ENCODE measurements around the gene SEMA3D.

SEMA3D gene

DNA sequence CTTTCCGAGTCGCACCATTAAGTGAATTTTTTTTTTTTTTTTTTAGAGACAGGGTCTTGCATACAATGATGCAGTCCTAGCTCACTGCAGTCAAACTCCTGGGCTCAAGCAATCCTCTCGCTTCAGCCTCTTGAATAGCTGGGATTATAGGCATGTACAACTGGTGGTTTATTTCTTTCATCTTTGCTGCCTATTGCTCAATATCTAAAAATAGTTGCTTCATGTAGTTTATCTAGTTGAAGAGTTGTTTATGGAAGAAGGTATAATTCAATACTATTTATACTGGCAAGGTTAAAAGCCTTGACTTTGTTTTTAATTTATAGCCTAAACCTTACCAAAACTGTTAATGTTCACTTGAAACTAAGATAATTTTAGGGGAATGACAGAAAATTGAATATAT is 66.9 kb downstream of the SEMA3D start:
- DNase-seq: no peak

DNA sequence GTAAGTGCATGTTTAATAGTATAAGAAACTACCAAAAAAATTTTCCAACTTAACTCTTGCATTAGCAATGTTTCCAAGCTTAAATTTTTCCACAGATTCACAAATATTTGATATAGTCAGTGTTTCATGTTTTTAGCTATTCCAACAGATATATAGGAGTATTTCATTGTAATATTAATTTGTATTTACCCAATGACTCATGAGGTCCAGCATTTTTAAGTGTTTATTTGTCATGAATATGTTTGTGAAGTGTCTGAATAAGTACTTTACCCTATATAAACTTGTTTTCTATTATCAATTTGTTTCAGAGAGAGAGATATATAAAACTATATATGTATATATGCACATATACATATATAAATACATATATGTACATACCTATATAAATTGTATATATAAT is 71.0 kb downstream of the SEMA3D start:
- no peak for DNase-seq

DNA sequence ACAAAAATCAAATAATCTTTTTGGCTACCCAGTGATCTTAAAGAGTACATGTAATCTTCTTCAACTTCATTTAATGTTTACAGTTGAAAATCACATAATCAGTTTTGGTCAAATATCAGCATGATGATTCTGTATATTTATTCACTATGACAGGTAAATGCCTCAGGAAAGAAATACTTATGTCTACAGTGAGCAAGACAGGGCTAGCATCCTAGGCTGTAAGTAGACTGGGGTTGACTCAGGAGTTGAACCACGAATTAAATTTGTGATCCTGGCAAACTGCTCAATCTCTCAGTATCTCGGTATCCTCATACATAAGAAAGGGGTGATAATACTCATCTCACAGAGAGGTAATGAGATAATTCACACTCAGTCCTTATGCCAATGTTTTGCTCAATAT is 71.8 kb downstream of the SEMA3D start:
- DNase-seq: no peak

DNA sequence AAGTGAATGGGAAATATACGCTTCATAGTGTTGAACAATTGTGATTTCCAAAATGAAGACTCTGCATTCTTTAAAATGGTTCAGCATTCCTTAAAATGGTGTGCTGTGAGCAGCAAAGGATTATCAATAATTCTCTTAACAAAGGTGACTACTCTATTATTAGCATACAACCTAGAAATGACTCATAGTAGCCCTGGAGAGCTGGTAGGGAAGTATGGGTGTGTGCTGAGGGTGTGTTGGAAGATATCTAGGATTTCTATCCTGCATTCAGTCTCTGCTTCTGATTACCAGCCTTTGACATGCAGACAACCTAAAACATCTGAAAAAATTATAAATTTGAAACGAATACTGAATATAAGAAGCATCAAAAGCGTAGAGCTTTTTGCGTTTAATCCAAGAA is 72.5 kb downstream of the SEMA3D start:
- no peak for DNase-seq

- no peak for DNase-seq
Observed at GRCh38 chr7:85111761-85112160, 75.1 kb downstream of the SEMA3D start.

DNA sequence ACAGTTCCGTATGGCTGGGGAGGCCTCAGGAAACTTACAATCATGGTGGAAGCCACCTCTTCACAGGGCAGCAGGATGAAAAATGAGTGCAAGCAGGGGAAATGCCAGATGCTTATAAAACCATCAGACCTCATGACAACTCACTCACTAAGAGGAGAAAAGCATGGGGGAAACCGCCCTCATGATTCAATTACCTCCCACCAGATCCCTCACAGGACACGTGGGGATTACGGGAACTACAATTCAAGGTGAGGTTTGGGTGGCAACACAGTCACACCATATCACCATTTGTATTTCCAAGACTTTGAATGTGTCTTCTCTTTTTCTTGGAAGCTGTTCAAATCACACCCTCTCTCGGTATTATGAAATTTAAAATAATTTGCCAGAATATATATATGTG is 80.1 kb downstream of the SEMA3D start:
- no peak for DNase-seq

GRCh38 chr7:85104432-85105205 is 82.2 kb downstream of the SEMA3D start:
- DNase-seq: no peak

DNA sequence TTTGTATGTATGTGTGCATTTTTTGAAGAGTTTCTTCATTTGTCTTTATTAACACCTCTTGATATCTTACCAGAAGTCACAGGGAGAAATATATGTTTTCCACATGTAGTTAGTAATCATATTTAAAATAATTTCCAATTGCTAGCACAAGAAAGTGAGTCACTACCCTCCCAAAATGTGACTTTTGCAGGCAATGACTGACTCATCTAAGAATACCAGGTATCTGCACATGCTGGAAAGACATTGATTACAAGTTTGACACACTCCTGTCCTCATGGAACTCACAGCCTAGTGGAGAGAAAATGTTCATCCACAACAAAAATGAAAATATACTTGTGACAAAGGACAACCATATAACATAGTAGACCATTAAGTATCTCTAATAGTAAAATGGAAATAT is 82.9 kb downstream of the SEMA3D start:
- DNase-seq: no peak

GRCh38 chr7:85103357-85103756 is 83.5 kb downstream of the SEMA3D start:
- no peak for DNase-seq

GRCh38 chr7:85102813-85103350 is 84.0 kb downstream of the SEMA3D start:
- no peak for DNase-seq

DNA sequence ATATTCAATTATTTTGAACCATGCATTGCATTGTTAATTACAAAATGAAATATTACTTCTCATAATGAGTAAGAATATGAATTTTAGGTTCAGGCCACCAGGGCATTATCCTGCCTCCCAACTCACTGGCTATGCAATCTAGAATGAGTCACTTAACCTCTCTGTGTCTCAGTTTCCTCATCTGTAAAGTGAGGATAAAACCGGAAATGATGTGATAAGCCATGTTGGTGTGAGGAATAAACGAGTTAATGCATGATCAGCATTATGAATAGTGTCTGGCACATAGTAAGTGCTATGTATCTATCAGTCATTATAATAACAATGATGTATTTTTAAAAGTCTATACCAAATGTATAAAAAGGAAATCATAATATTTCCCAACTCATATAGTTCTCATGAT is 85.5 kb downstream of the SEMA3D start:
- DNase-seq: no peak

- DNase-seq: no peak
Observed at GRCh38 chr7:85097844-85098243, 89.0 kb downstream of the SEMA3D start.

DNA sequence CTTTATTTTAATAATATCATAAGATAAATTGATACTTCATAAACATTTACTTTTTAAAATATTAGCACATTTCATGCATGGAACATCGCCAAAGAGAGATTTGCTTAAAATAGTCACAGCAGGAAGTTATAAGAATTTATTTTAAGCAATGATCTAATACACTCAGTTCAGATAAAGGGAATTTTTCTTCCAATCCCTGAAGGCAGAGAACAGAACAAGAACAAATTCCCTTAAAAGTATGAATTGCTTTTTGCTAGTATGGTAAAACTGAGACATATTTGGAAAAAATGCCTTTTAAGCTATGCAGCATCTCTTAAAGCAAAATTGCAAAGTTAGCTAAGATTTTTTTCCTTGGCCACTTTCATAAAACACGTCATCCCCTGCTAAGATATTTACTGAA is 91.0 kb downstream of the SEMA3D start:
- DNase-seq: no peak

- DNase-seq: no peak
Observed at GRCh38 chr7:85095366-85095765, 91.5 kb downstream of the SEMA3D start.

DNA sequence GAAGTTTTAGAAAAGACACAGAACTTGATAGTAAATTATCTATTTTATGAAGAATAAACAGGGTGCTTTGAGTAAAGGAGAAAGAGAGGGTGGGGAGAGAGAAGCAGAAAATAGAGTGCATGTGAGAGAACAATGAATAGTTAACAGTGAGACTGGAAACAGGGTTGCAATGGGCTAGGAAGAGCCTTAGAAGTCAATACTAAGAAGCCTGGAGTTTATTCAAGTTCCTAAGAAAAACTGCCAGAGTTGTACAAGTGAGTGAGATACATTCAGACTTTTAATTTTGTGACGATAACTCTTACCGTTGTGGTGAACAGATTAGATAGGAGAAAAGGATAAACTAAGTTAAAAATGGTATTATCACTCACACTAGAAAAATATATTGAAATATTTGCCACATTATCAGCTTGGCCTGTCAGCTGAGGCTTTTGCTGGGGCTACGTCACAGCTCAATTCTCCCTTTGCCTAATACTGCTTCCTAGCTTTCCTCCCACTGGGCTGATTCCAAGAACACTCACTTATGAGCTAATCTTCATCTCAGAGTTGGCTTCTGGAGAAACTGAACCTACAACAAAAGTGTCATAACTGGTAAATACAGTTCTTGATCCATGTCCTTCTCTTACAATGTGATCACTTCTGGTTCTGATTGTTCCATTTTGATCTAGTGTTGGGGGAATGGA is 92.7 kb downstream of the SEMA3D start:
- no peak for DNase-seq

DNA sequence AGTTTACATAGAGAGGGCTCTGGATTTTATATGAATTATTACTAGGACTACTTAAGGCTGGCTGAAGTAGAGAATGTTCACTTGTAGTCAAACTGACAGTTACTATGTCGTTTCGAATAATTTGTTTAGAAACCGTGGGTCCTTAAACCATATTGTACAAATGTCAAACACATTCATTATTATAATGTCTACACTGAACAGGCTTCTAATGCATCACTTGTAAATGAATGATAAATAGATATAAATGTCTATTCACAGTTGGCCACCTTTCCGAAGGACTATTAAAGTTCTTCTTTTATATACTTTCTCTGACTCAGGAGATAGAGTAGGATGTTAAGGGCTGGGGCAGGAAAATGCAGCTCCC is 95.3 kb downstream of the SEMA3D start:
- no peak for DNase-seq

DNA sequence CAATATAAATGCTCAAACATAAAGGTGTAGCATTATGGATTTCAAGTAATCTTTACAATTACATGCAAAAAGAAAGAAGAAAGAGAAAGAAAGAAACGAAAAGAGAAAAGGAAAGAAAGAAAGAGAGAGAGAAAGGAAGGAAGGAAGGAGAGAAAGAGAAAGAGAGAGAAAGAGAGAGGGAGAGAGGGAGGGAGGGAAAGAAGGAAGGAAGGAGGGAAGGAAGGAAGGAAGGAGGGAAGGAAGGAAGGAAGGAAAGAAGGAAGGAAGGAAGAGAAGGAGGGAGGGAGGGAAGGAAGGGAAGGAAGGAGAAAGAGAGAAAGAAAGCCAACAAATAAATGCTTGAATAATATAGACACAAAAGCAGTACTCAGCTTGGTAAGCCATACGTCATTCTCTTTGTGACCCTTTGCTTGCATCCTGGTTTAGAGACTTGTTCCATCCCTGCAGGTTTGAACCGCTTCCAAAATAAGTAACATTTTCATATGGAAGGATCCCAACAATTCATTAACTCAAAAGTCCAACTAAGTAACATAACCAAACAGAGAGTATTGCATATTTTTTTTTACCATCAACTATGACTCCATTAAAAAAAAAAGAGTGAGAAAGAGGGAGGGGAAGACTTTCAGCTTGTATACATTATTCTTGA is 95.8 kb downstream of the SEMA3D start:
- no peak for DNase-seq

DNA sequence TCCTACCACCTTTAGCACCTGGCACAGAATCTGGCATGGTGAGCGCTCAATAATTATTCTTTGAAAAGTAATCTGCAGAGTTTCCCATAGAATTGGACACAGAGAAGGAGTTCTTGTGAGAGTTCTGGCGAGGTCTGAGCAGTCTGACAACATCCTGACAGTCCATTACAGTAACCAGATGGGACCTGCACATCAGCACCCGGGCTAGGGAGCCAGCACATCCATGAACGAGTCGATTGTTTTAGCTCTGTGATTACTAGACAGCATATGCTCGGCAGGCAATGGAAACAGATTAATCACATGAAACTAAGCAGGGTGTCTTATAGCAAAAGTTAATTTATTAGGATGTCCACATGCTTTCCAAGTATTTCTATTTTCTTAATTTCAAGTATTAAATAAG is 96.7 kb downstream of the SEMA3D start:
- DNase-seq: no peak

- no peak for DNase-seq
Observed at GRCh38 chr7:85081846-85082245, 105.0 kb downstream of the SEMA3D start.

DNA sequence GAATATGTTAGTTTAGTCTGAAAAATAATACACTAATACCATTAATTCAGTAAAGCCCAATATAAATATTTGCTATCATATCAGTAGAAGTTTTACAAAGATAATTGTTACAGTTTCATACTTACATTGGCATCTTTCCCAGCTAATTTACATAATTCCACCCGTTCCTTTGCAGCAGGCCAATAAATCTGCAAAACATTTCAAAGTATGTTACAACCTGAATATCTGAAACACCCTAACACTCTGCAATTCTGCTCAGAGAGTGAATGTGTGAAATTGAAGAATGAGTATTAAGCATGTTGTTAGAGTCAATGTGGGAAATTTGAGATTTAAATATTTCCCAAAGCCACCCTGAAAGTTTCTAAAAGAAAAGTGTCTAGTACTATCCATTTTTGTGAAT is 105.5 kb downstream of the SEMA3D start:
- DNase-seq: no peak

GRCh38 chr7:85079434-85079833 is 107.4 kb downstream of the SEMA3D start:
- DNase-seq: no peak

DNA sequence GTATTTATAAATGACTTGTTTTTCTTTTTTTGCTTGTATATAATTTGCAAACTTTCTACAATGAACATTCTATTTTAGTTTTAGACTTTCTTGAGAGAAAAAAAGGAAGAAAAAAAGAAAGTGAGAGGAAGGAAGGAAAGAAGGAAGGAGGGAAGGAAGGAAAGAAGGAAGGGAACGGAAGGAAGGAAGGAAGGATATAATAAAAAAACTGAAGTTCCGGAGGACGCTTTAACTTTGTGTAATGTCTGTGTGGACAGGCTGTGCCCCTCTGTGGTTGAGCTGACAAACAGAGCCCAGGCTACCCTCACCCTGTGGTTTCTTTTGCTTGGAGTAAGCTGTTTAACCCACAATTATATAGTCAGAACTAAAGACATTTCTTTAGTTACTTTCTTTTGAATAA is 108.7 kb downstream of the SEMA3D start:
- DNase-seq: no peak

DNA sequence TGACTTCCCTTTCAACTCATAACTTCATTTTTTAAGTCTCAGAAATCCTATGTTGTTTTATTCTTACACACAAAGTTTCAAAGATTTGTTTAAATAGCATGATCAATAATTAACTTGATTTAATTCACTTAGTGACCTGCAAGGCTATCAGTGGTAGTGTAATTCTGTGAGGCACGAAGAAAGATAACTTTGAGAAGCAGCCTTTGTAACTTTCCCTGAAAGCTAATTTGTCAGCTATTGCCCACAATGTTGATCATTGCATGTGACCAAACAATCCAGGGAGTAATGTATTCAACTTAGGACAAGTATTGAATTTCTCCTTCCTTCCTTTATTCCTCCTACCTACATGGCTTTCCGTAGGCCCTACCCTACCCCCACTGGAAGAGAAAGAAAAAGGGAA is 111.0 kb downstream of the SEMA3D start:
- DNase-seq: no peak

DNA sequence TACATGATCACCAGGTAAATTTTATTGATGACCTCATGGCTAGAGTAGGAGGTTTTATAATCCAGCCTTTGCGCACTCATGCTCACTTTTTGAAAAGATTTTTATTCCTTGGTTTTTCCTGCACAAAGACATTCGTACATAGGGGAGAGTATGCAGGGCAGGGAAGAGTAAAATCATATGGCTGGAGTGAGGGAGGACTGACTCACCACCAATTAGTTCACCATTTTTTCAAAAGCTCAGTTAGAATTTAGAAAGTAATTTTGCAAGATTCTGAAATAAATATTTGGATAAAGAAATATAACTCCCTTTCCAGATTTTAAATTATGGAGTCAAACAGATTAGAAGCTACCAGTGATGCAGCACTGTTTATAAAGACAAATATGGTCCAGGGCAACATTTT is 111.9 kb downstream of the SEMA3D start:
- no peak for DNase-seq

Data from activated gamma-delta T cell treated with Interleukin-2 at 50 U/mL for 16 hours (primary cell).